Activated CD4-positive, alpha-beta T cell treated with anti-CD3 and anti-CD28 coated beads, Interleukin-2, amount 10 ng/mL, durations not matched to agents 24 days and 14 days (primary cell): ENCODE measurements around the gene LSM14A. TPM values are rescaled to one million over a fixed set of nuclear protein-coding genes. Genes with fewer than 3 reads are reported as not detected.
"Not testable (repeated sequence)": the region's sequence is repeated elsewhere in the genome, so short reads cannot be mapped to it uniquely, and the experiment has no call there.

Experiments
- DNase-seq: peaks from one replicate; pipeline ENCODE4 v3.0.0; 2022
- H3K27ac Mint-ChIP-seq: one replicate; pipeline ENCODE4 v1.8.0; 2022; ENCODE audit warnings: mild to moderate bottlenecking, mixed read lengths
- H3K27me3 Mint-ChIP-seq: one replicate; pipeline ENCODE4 v1.8.0; 2022; ENCODE audit warnings: mixed read lengths
- H3K36me3 Mint-ChIP-seq: one replicate; pipeline ENCODE4 v1.8.0; 2022; ENCODE audit warnings: low read depth, mild to moderate bottlenecking, mixed read lengths
- H3K4me1 Mint-ChIP-seq: one replicate; pipeline ENCODE4 v1.8.0; 2021; ENCODE audit warnings: mixed read lengths
- H3K4me3 Mint-ChIP-seq: one replicate; pipeline ENCODE4 v1.8.0; 2022; ENCODE audit warnings: mild to moderate bottlenecking, moderate library complexity, mixed read lengths
- H3K9me3 Mint-ChIP-seq: one replicate; pipeline ENCODE4 v1.8.0; 2021; ENCODE audit warnings: mixed read lengths
- intact Hi-C: fragments of 100-400 bp; cut with micrococcal nuclease; formaldehyde crosslinking; loops from one replicate; pipeline ENCODE4 v1.15.1; 2023
- total RNA-seq: library from RNA; stranded (reverse); gene quantifications from 2 replicates; pipeline ENCODE4 v1.2.3, GENCODE V29; 2022

Gene LSM14A
- total RNA-seq, 1 donor from 2014 or later: 105 TPM

GRCh38 chr19:34235425-34235940, 63.2 kb downstream of the LSM14A start:
- H3K36me3 Mint-ChIP-seq: peaks cover 18% of the 10 kb centered on the region
- H3K4me1 Mint-ChIP-seq: peaks cover 12% of the 10 kb centered on the region
- H3K27me3 Mint-ChIP-seq: no peaks in the 10 kb centered on the region
- H3K4me3 Mint-ChIP-seq: no peak overlapping the region
- intact Hi-C loops: no loop called here
- no peak for DNase-seq
- H3K27ac Mint-ChIP-seq: no peak overlapping the region
- no peaks in the 10 kb centered on the region for H3K9me3 Mint-ChIP-seq

GRCh38 chr19:34236035-34236987, 64.0 kb downstream of the LSM14A start:
- Mint-ChIP-seq H3K9me3 (no peaks in the 10 kb centered on the region), H3K4me1 (peaks cover 12% of the 10 kb centered on the region), H3K27me3 (no peaks in the 10 kb centered on the region), H3K36me3 (peaks cover 15% of the 10 kb centered on the region), H3K4me3 (no peak overlapping the region), H3K27ac (no peak overlapping the region)
- no peak for DNase-seq
- intact Hi-C loops: no loop called here

- H3K9me3 Mint-ChIP-seq: no peaks in the 10 kb centered on the region
- intact Hi-C loops: no loop called here
- no peak for DNase-seq
- no peaks in the 10 kb centered on the region for H3K27me3 Mint-ChIP-seq
- H3K4me1 Mint-ChIP-seq: peaks cover 9% of the 10 kb centered on the region
- H3K4me3 Mint-ChIP-seq: no peak overlapping the region
- no peak overlapping the region for H3K27ac Mint-ChIP-seq
- peaks cover 13% of the 10 kb centered on the region for H3K36me3 Mint-ChIP-seq
Measured at GRCh38 chr19:34237283-34237682, 65.0 kb downstream of the LSM14A start.

GRCh38 chr19:34237939-34238338, 65.6 kb downstream of the LSM14A start:
- Mint-ChIP-seq H3K9me3 (no peaks in the 10 kb centered on the region), H3K4me1 (peaks cover 2% of the 10 kb centered on the region)

GRCh38 chr19:34241513-34242337, 69.4 kb downstream of the LSM14A start:
- peak; percentile 66 for DNase-seq
- Mint-ChIP-seq H3K4me1 (no peaks in the 10 kb centered on the region), H3K27ac (no peak overlapping the region)

More at GRCh38 chr19:34237939-34238338, 65.6 kb downstream of the LSM14A start:
- intact Hi-C loops: no loop called here
- Mint-ChIP-seq H3K27me3 (no peaks in the 10 kb centered on the region), H3K4me3 (no peak overlapping the region), H3K27ac (no peak overlapping the region), H3K36me3 (peaks cover 9% of the 10 kb centered on the region)
- no peak for DNase-seq

GRCh38 chr19:34243138-34243875, 71.0 kb downstream of the LSM14A start:
- H3K27ac Mint-ChIP-seq, H3K36me3 Mint-ChIP-seq, H3K4me1 Mint-ChIP-seq, H3K9me3 Mint-ChIP-seq, H3K4me3 Mint-ChIP-seq, intact Hi-C loops, H3K27me3 Mint-ChIP-seq, DNase-seq: not testable (repeated sequence)

More at GRCh38 chr19:34241513-34242337, 69.4 kb downstream of the LSM14A start:
- Mint-ChIP-seq H3K9me3 (no peaks in the 10 kb centered on the region), H3K36me3 (no peaks in the 10 kb centered on the region), H3K27me3 (no peaks in the 10 kb centered on the region), H3K4me3 (no peak overlapping the region)
- intact Hi-C loops: no loop called here

- Mint-ChIP-seq H3K27ac (no peak overlapping the region), H3K9me3 (no peaks in the 10 kb centered on the region), H3K4me3 (no peak overlapping the region), H3K27me3 (no peaks in the 10 kb centered on the region), H3K4me1 (no peaks in the 10 kb centered on the region), H3K36me3 (no peaks in the 10 kb centered on the region)
- intact Hi-C loops: no loop called here
- no peak for DNase-seq
Measured at GRCh38 chr19:34243876-34244578, 71.7 kb downstream of the LSM14A start.

- intact Hi-C loops: no loop called here
- H3K4me3 Mint-ChIP-seq: no peak overlapping the region
- H3K27ac Mint-ChIP-seq: no peak overlapping the region
- no peaks in the 10 kb centered on the region for H3K9me3 Mint-ChIP-seq
- no peak for DNase-seq
- H3K36me3 Mint-ChIP-seq: no peaks in the 10 kb centered on the region
- no peaks in the 10 kb centered on the region for H3K4me1 Mint-ChIP-seq
- H3K27me3 Mint-ChIP-seq: no peaks in the 10 kb centered on the region
Measured at GRCh38 chr19:34244611-34245299, 72.5 kb downstream of the LSM14A start.

GRCh38 chr19:34246340-34246739, 74.0 kb downstream of the LSM14A start:
- H3K36me3 Mint-ChIP-seq: no peaks in the 10 kb centered on the region
- DNase-seq: no peak
- H3K4me3 Mint-ChIP-seq: no peak overlapping the region
- H3K27me3 Mint-ChIP-seq: no peaks in the 10 kb centered on the region
- intact Hi-C loops: no loop called here
- H3K27ac Mint-ChIP-seq: no peak overlapping the region
- no peaks in the 10 kb centered on the region for H3K9me3 Mint-ChIP-seq
- no peaks in the 10 kb centered on the region for H3K4me1 Mint-ChIP-seq

GRCh38 chr19:34248941-34249340, 76.6 kb downstream of the LSM14A start:
- intact Hi-C loops: no loop called here
- no peak for DNase-seq
- Mint-ChIP-seq H3K27ac (no peak overlapping the region), H3K36me3 (no peaks in the 10 kb centered on the region), H3K4me3 (no peak overlapping the region), H3K27me3 (no peaks in the 10 kb centered on the region), H3K9me3 (no peaks in the 10 kb centered on the region), H3K4me1 (peaks cover 2% of the 10 kb centered on the region)

GRCh38 chr19:34253167-34253566, 80.9 kb downstream of the LSM14A start:
- H3K27me3 Mint-ChIP-seq, H3K4me1 Mint-ChIP-seq, intact Hi-C loops, H3K9me3 Mint-ChIP-seq, DNase-seq, H3K27ac Mint-ChIP-seq, H3K36me3 Mint-ChIP-seq: not testable (repeated sequence)
- peak overlapping the region; percentile 93 for H3K4me3 Mint-ChIP-seq

GRCh38 chr19:34253681-34254045, 81.4 kb downstream of the LSM14A start:
- intact Hi-C loops: loop anchor here (2.0 kb wide), 1 partner anchor 83 kb away; no protein-coding TSS in a partner anchor
- H3K27me3 Mint-ChIP-seq, DNase-seq, H3K9me3 Mint-ChIP-seq, H3K4me1 Mint-ChIP-seq, H3K36me3 Mint-ChIP-seq: not testable (repeated sequence)
- Mint-ChIP-seq H3K4me3 (peak overlapping the region; percentile 93), H3K27ac (peak overlapping the region; percentile 95)
